GM12874 (cell line): ENCODE results near the gene TESPA1.

Source experiments
- CTCF ChIP-seq: IDR thresholded peaks from 2 replicates; pipeline ENCODE4 v1.5.1; 2011; ENCODE audit warnings: low read depth, mild to moderate bottlenecking, control low read depth, low read length, moderate library complexity; ENCODE audit not compliant: insufficient read depth

Gene TESPA1

GRCh38 chr12:54991161-54991990 lies 6.8 kb upstream of the TESPA1 start:
- TF ChIP-seq CTCF = no peak

- TF ChIP-seq CTCF = no peak
Observed at GRCh38 chr12:54989829-54990228, 5.3 kb upstream of the TESPA1 start.

- no peak for TF ChIP-seq CTCF
Observed at GRCh38 chr12:54988402-54989054, 4.0 kb upstream of the TESPA1 start.

- no peak for TF ChIP-seq CTCF
Observed at GRCh38 chr12:54987611-54988231, 3.2 kb upstream of the TESPA1 start.

GRCh38 chr12:54983536-54984101 lies 943 bp downstream of the TESPA1 start:
- no peak for TF ChIP-seq CTCF

- no peak for TF ChIP-seq CTCF
Observed at GRCh38 chr12:54981796-54982195, 2.8 kb downstream of the TESPA1 start.

- no peak for TF ChIP-seq CTCF
Observed at GRCh38 chr12:54980341-54980740, 4.2 kb downstream of the TESPA1 start.
